Transverse colon (tissue), 3 donors: ENCODE measurements around the gene EP400.
"Not testable (repeated sequence)": the region's sequence is repeated elsewhere in the genome, so short reads cannot be mapped to it uniquely, and the experiment has no call there.

Experiments
- POLR2A ChIP-seq: fragments of 450-650 bp; IDR thresholded peaks from one replicate; pipeline ENCODE4 v1.6.1; 2016; ENCODE audit warnings: antibody characterized with exemption, mild to moderate bottlenecking, moderate library complexity
- POLR2AphosphoS5 ChIP-seq, 3 donors: sonication (generic); formaldehyde crosslinking; IDR thresholded peaks; one replicate each; pipeline ENCODE4 v1.6.1; 2016; ENCODE audit warnings: antibody characterized with exemption in 3 of 3

DNA sequence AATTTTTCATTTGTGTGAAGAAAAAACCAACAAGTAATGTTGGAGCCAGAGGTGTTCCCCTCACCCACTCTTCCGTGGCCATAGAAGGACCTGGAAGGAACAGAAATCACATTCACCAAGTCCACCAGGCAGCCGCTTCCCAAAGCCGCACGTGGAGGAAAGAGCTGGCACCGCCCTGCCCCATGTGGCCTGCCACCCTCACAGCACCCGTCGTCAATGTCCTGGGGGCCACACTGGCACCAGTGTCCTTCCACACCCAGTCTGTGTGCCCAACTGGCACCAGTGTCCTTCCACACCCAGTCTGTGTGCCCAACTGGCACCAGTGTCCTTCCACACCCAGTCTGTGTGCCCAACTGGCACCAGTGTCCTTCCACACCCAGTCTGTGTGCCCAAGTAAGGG lies 130.8 kb downstream of the EP400 start:
- not testable (repeated sequence) for TF ChIP-seq POLR2A; POLR2AphosphoS5 (IDR thresholded peaks at IDR 0.05)
